Measurements from ENCODE around the gene SRGAP1. TPM values are rescaled to one million over a fixed set of nuclear protein-coding genes. Genes with fewer than 3 reads are reported as not detected.
"Not testable (repeated sequence)": the region's sequence is repeated elsewhere in the genome, so short reads cannot be mapped to it uniquely, and the experiment has no call there.

The SRGAP1 gene
- total RNA-seq, 2 experiments from 2014 or later: 0.02 to 0.21 TPM

GRCh38 chr12:64004641-64005040 is 160.1 kb downstream of the SRGAP1 start:
- H3K4me3 Mint-ChIP-seq: no peak overlapping the region
- CTCF ChIA-PET: no interaction called here
- H3K27ac Mint-ChIP-seq: no peak overlapping the region
- intact Hi-C loops (cut with DNase I, micrococcal nuclease): no loop called here
- DNase-seq (no peak), ATAC-seq (no peak)
- no peaks in the 10 kb centered on the region for H3K4me1 Mint-ChIP-seq
- H3K36me3 Mint-ChIP-seq (ENCODE audit: low read depth): no peaks in the 10 kb centered on the region
- H3K27me3 Mint-ChIP-seq: peaks cover 6% of the 10 kb centered on the region
- POLR2A ChIA-PET: no interaction called here
- H3K9me3 Mint-ChIP-seq (ENCODE audit: low read depth): no peaks in the 10 kb centered on the region

GRCh38 chr12:64006211-64006825 is 161.8 kb downstream of the SRGAP1 start:
- Mint-ChIP-seq H3K9me3 (ENCODE audit: low read depth) (no peaks in the 10 kb centered on the region), H3K27me3 (no peaks in the 10 kb centered on the region), H3K36me3 (ENCODE audit: low read depth) (no peaks in the 10 kb centered on the region), H3K27ac (no peak overlapping the region), H3K4me3 (no peak overlapping the region), H3K4me1 (no peaks in the 10 kb centered on the region)
- ChIA-PET CTCF (interaction anchor here (0.9 to 1.2 kb wide), 3 partner anchors 10 to 249 kb away, joined by 3 read pairs; no protein-coding TSS in a partner anchor), POLR2A (interaction anchor here (0.6 kb wide), 1 partner anchor 746 kb away, joined by 7 read pairs; no protein-coding TSS in a partner anchor)
- intact Hi-C loops (cut with DNase I, micrococcal nuclease): no loop called here
- ATAC-seq (no peak), DNase-seq (no peak)

DNA sequence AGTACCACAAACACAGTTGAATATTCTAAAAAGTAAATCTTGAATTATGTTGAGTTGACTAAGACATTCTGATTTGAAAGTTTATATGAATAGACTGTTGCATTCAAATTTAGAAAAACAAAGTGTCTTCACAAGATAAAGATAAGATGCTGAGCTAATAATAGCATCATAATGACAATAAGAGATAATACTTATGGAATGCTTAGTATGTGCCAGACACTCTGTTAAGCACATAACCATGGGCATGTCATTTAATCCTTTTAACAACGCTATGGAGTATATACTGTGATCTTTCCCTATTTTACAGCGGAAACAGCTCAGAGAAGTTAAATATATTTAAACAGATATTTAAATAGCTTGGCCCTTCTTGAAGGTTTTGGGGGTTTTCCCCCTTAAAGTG is 163.4 kb downstream of the SRGAP1 start:
- no peaks in the 10 kb centered on the region for H3K27me3 Mint-ChIP-seq
- intact Hi-C loops (cut with DNase I, micrococcal nuclease): no loop called here
- ChIA-PET CTCF (no interaction called here), POLR2A (no interaction called here)
- no peak overlapping the region for H3K4me3 Mint-ChIP-seq
- no peaks in the 10 kb centered on the region for H3K4me1 Mint-ChIP-seq
- DNase-seq (no peak), ATAC-seq (no peak)
- no peaks in the 10 kb centered on the region for H3K9me3 Mint-ChIP-seq (ENCODE audit: low read depth)
- no peaks in the 10 kb centered on the region for H3K36me3 Mint-ChIP-seq (ENCODE audit: low read depth)
- H3K27ac Mint-ChIP-seq: no peak overlapping the region

DNA sequence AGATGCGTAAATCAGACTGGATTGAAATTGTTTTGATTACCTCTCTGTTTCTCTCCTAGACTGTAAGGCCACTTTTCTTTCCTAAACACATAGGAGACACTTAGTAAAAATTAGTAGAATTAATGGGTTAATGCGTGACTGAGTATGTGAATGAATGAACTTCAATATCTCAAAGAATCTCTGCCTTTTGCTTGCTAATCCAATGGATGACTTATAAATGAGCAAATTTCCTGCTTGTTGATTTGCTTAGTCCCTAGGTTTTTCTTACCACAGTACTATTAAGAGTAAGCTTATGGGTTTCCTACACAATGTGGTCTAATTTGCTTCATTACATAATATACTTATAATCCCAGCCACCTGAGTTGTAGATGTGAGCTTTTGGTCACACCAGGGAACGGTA is 164.1 kb downstream of the SRGAP1 start:
- intact Hi-C loops (cut with DNase I, micrococcal nuclease): no loop called here
- H3K4me3 Mint-ChIP-seq: no peak overlapping the region
- CTCF ChIA-PET: no interaction called here
- H3K27me3 Mint-ChIP-seq: no peaks in the 10 kb centered on the region
- no peak overlapping the region for H3K27ac Mint-ChIP-seq
- DNase-seq (no peak), ATAC-seq (no peak)
- no peaks in the 10 kb centered on the region for H3K4me1 Mint-ChIP-seq
- POLR2A ChIA-PET: no interaction called here
- H3K36me3 Mint-ChIP-seq (ENCODE audit: low read depth): no peaks in the 10 kb centered on the region
- no peaks in the 10 kb centered on the region for H3K9me3 Mint-ChIP-seq (ENCODE audit: low read depth)

GRCh38 chr12:64009321-64010068 is 165.0 kb downstream of the SRGAP1 start:
- Mint-ChIP-seq H3K4me3 (no peak overlapping the region), H3K9me3 (ENCODE audit: low read depth) (no peaks in the 10 kb centered on the region), H3K4me1 (no peaks in the 10 kb centered on the region), H3K27me3 (no peaks in the 10 kb centered on the region), H3K36me3 (ENCODE audit: low read depth) (no peaks in the 10 kb centered on the region), H3K27ac (no peak overlapping the region)
- POLR2A ChIA-PET: no interaction called here
- DNase-seq: no peak
- ATAC-seq: no peak
- intact Hi-C loops (cut with DNase I, micrococcal nuclease): no loop called here
- CTCF ChIA-PET: interaction anchor here (0.6 kb wide), 1 partner anchor 26 kb away, joined by 3 read pairs; no protein-coding TSS in a partner anchor

GRCh38 chr12:64010069-64010686 is 165.7 kb downstream of the SRGAP1 start:
- no peak overlapping the region for H3K27ac Mint-ChIP-seq
- H3K4me1 Mint-ChIP-seq: no peaks in the 10 kb centered on the region
- ATAC-seq: no peak
- CTCF ChIA-PET: interaction anchor here (0.6 kb wide), 1 partner anchor 27 kb away, joined by 3 read pairs; no protein-coding TSS in a partner anchor
- H3K27me3 Mint-ChIP-seq: no peaks in the 10 kb centered on the region
- no peak overlapping the region for H3K4me3 Mint-ChIP-seq
- intact Hi-C loops (cut with DNase I, micrococcal nuclease): no loop called here
- DNase-seq: no peak
- POLR2A ChIA-PET: no interaction called here
- no peaks in the 10 kb centered on the region for H3K36me3 Mint-ChIP-seq (ENCODE audit: low read depth)
- no peaks in the 10 kb centered on the region for H3K9me3 Mint-ChIP-seq (ENCODE audit: low read depth)

DNA sequence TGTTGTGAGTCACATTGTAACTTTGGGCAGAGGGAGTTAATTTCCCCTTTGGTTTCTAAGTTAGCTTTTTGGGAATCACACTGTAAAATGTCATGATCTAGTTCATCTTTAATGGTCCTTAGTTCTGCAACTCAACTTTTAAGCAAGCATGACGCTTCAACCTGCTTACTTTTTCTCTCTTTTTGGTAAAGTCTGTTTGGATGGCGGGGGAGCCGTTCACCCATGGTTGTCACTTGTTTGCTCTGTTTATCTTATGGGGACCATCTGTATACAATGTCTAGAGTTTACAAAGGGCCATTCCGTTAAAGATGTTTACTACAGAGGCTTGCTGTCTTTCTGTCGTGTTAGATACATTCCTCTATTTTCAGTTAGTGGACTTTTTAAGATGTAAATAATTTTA is 172.0 kb downstream of the SRGAP1 start:
- Mint-ChIP-seq H3K27ac (no peak overlapping the region), H3K36me3 (ENCODE audit: low read depth) (no peaks in the 10 kb centered on the region), H3K27me3 (no peaks in the 10 kb centered on the region), H3K4me3 (no peak overlapping the region), H3K9me3 (ENCODE audit: low read depth) (no peaks in the 10 kb centered on the region), H3K4me1 (no peaks in the 10 kb centered on the region)
- intact Hi-C loops (cut with DNase I, micrococcal nuclease): no loop called here
- ATAC-seq (no peak), DNase-seq (no peak)
- CTCF ChIA-PET: interaction anchor here (0.8 kb wide), 1 partner anchor 11 kb away, joined by 3 read pairs; no protein-coding TSS in a partner anchor
- POLR2A ChIA-PET: no interaction called here

DNA sequence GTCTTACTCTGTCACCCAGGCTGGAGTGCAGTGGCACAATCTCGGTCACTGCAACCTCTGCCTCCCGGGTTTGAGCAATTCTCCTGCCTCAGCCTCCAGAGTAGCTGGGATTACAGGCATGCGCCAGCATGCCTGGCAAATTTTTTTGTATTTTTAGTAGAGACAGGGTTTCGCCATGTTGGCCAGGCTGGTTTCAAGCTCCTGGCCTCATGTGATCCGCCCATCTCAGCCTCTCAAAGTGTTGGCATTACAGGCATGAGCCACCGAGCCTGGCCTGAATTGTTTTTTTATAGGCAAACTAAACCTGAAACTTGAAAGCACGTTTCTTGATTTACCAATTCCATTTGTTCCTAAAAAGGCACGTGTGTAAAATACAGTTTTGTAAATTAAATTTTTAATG is 173.6 kb downstream of the SRGAP1 start:
- ATAC-seq; H3K36me3 Mint-ChIP-seq (ENCODE audit: low read depth); H3K27ac Mint-ChIP-seq; H3K4me3 Mint-ChIP-seq; H3K4me1 Mint-ChIP-seq; DNase-seq; intact Hi-C loops (cut with DNase I, micrococcal nuclease); H3K27me3 Mint-ChIP-seq; POLR2A ChIA-PET; H3K9me3 Mint-ChIP-seq (ENCODE audit: low read depth); CTCF ChIA-PET: not testable (repeated sequence)

DNA sequence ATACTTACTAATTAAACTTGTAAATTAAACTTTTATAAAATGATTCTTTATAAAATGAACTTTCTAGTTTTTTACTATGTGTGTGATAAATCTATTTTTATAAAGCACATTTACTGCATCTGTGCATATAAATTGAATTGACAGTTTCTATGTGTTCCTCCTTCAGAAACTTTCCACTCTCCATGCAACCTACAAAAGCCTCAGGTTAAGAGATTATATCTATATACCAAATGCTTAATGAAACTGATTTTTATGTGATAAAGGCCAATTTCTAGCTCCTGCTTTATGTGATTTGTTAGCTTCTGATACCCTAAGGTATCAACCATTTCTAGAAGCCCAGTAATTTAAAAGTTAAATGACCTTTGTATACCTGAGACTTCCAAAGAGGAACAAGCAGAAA is 174.0 kb downstream of the SRGAP1 start:
- Mint-ChIP-seq H3K4me1 (no peaks in the 10 kb centered on the region), H3K9me3 (ENCODE audit: low read depth) (no peaks in the 10 kb centered on the region), H3K27me3 (no peaks in the 10 kb centered on the region), H3K36me3 (ENCODE audit: low read depth) (no peaks in the 10 kb centered on the region), H3K27ac (no peak overlapping the region), H3K4me3 (no peak overlapping the region)
- ChIA-PET CTCF (no interaction called here), POLR2A (no interaction called here)
- ATAC-seq (no peak), DNase-seq (no peak)
- intact Hi-C loops (cut with DNase I, micrococcal nuclease): no loop called here

GRCh38 chr12:64019101-64019500 is 174.6 kb downstream of the SRGAP1 start:
- no peak overlapping the region for H3K27ac Mint-ChIP-seq
- no peak overlapping the region for H3K4me3 Mint-ChIP-seq
- no peaks in the 10 kb centered on the region for H3K9me3 Mint-ChIP-seq (ENCODE audit: low read depth)
- CTCF ChIA-PET: no interaction called here
- ATAC-seq (no peak), DNase-seq (no peak)
- no peaks in the 10 kb centered on the region for H3K4me1 Mint-ChIP-seq
- no peaks in the 10 kb centered on the region for H3K27me3 Mint-ChIP-seq
- no peaks in the 10 kb centered on the region for H3K36me3 Mint-ChIP-seq (ENCODE audit: low read depth)
- POLR2A ChIA-PET: no interaction called here
- intact Hi-C loops (cut with DNase I, micrococcal nuclease): no loop called here

DNA sequence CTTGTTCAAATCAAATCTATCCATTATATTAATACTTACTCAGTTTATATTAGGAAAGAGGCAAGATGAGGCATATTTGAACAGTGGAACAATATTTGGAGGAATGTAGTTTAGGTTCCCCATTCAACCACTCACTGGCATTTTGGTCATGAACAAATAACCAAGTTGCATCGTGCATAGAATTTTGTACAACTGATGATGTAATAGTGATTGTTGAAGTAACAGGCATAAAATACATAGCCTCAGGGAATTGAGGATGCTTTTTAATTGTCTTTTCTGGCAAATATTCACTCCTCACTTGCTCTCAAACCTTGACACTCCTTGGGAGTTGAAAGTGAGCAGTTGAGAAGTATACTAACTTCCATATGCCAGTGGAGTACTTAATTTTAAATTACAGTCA is 175.2 kb downstream of the SRGAP1 start:
- Mint-ChIP-seq H3K27me3 (no peaks in the 10 kb centered on the region), H3K4me3 (no peak overlapping the region), H3K36me3 (ENCODE audit: low read depth) (no peaks in the 10 kb centered on the region), H3K9me3 (ENCODE audit: low read depth) (no peaks in the 10 kb centered on the region), H3K4me1 (no peaks in the 10 kb centered on the region), H3K27ac (no peak overlapping the region)
- ChIA-PET POLR2A (no interaction called here), CTCF (no interaction called here)
- ATAC-seq (no peak), DNase-seq (no peak)
- intact Hi-C loops (cut with DNase I, micrococcal nuclease): no loop called here

All from activated CD4-positive, alpha-beta T cell treated with anti-CD3 and anti-CD28 coated beads for 36 hours (primary cell).